ELR (cell line): Measurements from ENCODE around the gene SDC4.

Source experiments
- DNase-seq: peaks from one replicate; pipeline ENCODE4 v3.0.0-alpha.2; 2015; ENCODE audit warnings: low read depth

Gene SDC4

GRCh38 chr20:45343532-45344167 lies 4.6 kb downstream of the SDC4 start:
- no peak for DNase-seq

GRCh38 chr20:45342855-45343531 lies 5.2 kb downstream of the SDC4 start:
- DNase-seq, result no peak

GRCh38 chr20:45341939-45342854 lies 6.0 kb downstream of the SDC4 start:
- DNase-seq, result peak; percentile 56

- no peak for DNase-seq
Measured at GRCh38 chr20:45341579-45341938, 6.7 kb downstream of the SDC4 start.

- DNase-seq, result no peak
Measured at GRCh38 chr20:45340951-45341350, 7.3 kb downstream of the SDC4 start.

- no peak for DNase-seq
Measured at GRCh38 chr20:45340236-45340847, 7.9 kb downstream of the SDC4 start.

GRCh38 chr20:45339799-45340198 lies 8.4 kb downstream of the SDC4 start:
- DNase-seq, result no peak

GRCh38 chr20:45339084-45339483 lies 9.1 kb downstream of the SDC4 start:
- DNase-seq, result no peak

GRCh38 chr20:45338121-45339030 lies 9.8 kb downstream of the SDC4 start:
- peak; percentile 78 for DNase-seq

GRCh38 chr20:45337367-45338120 lies 10.7 kb downstream of the SDC4 start:
- DNase-seq, result peak; percentile 97

GRCh38 chr20:45336530-45337366 lies 11.5 kb downstream of the SDC4 start:
- DNase-seq, result peak; percentile 100

- no peak for DNase-seq
Measured at GRCh38 chr20:45330476-45330875, 17.7 kb downstream of the SDC4 start.

GRCh38 chr20:45329497-45330319 lies 18.5 kb downstream of the SDC4 start:
- DNase-seq, result no peak

GRCh38 chr20:45328451-45328850 lies 19.8 kb downstream of the SDC4 start:
- DNase-seq, result no peak

- DNase-seq, result no peak
Measured at GRCh38 chr20:45325371-45325770, 22.9 kb downstream of the SDC4 start.

- DNase-seq, result no peak
Measured at GRCh38 chr20:45323731-45324130, 24.5 kb downstream of the SDC4 start.

GRCh38 chr20:45322952-45323383 lies 25.3 kb downstream of the SDC4 start:
- peak; percentile 47 for DNase-seq

- DNase-seq, result no peak
Measured at GRCh38 chr20:45320948-45321595, 27.2 kb downstream of the SDC4 start.
